HepG2 (cell line): Measurements from ENCODE around the gene C1QTNF3. TPM values are rescaled to one million over a fixed set of nuclear protein-coding genes. Genes with fewer than 3 reads are reported as not detected.

Experiments
- ATAC-seq: fragments of 200-7000 bp; cut with Tn5 transposase; 3 replicates; pipeline ENCODE4 v1.9.1; 2020; ENCODE audit warnings: mild to moderate bottlenecking, moderate library complexity
- BruUV-seq: library from RNA; stranded (reverse); fragments of 400-500 nt; replicated peaks from 2 replicates; lab custom pipeline; 2021; lab: Mats Ljungman, UMichigan
- CTCF ChIA-PET: fragments of 300-600 bp; formaldehyde crosslinking; extraction: SDS; loops from one replicate; lab custom pipeline; 2021; ENCODE audit warnings: low total read pairs, inconsistent platforms, low intra/inter-chr PET ratio; lab: Yijun Ruan, JAX
- POLR2A ChIA-PET: fragments of 350-600 bp; sonication (Branson Sonifier 250); formaldehyde crosslinking; loops from one replicate; lab custom pipeline; 2020; ENCODE audit warnings: antibody characterized with exemption, inconsistent platforms; lab: Yijun Ruan, JAX
- DNase-seq: peaks from one replicate; pipeline ENCODE4 v3.0.0-alpha.2; 2015; ENCODE audit warnings: low spot score
- FAIRE-seq: peaks from 3 replicates; lab custom pipeline; 2011; peaks lifted over from hg19 to GRCh38; lab: Jason Lieb, UNC
- H2AFZ ChIP-seq: one replicate; pipeline ENCODE4 v1.6.1; 2011; ENCODE audit warnings: low read length, inconsistent platforms
- H3K27ac ChIP-seq: fragments of 300-600 bp; 3 replicates; pipeline ENCODE4 v1.8.0; 2011; ENCODE audit warnings: mixed run types, mild to moderate bottlenecking, mixed read lengths, low read length, inconsistent platforms; ENCODE audit not compliant: insufficient read depth; ENCODE audit errors: extremely low read length
- H3K27me3 ChIP-seq, 2 experiments: fragments of 200-600 bp in 1 of 2; 2 replicates in 1 of 2; 3 replicates in 1 of 2; pipeline versions ENCODE4 v1.6.0 to v1.8.0; 2011; ENCODE audit warnings: low read length in 2 of 2, mild to moderate bottlenecking in 2 of 2, moderate library complexity in 2 of 2, inconsistent platforms in 1 of 2; ENCODE audit not compliant: insufficient read depth in 2 of 2, control insufficient read depth in 1 of 2
- H3K36me3 ChIP-seq, 2 experiments: fragments of 200-600 bp in 1 of 2; replicated peaks in 1 of 2; 2 replicates in 1 of 2; 3 replicates in 1 of 2; pipeline versions ENCODE4 v1.5.1 to v1.8.0; 2011; ENCODE audit warnings: low read length in 2 of 2, inconsistent platforms in 1 of 2; ENCODE audit not compliant: insufficient read depth in 2 of 2, control insufficient read depth in 1 of 2
- H3K4me1 ChIP-seq: 2 replicates; pipeline ENCODE4 v1.5.1; 2012; ENCODE audit warnings: low read length, inconsistent platforms; ENCODE audit not compliant: insufficient read depth
- H3K4me2 ChIP-seq: 2 replicates; pipeline ENCODE4 v1.6.0; 2011; ENCODE audit warnings: low read depth, low read length, inconsistent platforms
- H3K4me3 ChIP-seq, 3 experiments: fragments of 200-600 bp in 1 of 3; sonication (generic), shearing (Covaris generic) in 1 of 3; replicated peaks in 1 of 3; 2 replicates each; pipeline ENCODE4 v1.5.1; 2011 to 2016; ENCODE audit warnings: low read length in 3 of 3, inconsistent platforms in 2 of 3, low read depth in 2 of 3, mild to moderate bottlenecking in 2 of 3, control low read depth in 1 of 3, mixed read lengths in 1 of 3; ENCODE audit not compliant: insufficient read depth in 1 of 3
- H3K79me2 ChIP-seq: one replicate; pipeline ENCODE4 v1.6.1; 2011; ENCODE audit warnings: low read length, inconsistent platforms; ENCODE audit not compliant: insufficient read depth
- H3K9ac ChIP-seq: 2 replicates; pipeline ENCODE4 v1.6.0; 2011; ENCODE audit warnings: mild to moderate bottlenecking, low read depth, low read length, inconsistent platforms; ENCODE audit not compliant: insufficient read depth
- H3K9me3 ChIP-seq: 2 replicates; pipeline ENCODE4 v1.5.1; 2012; ENCODE audit warnings: mild to moderate bottlenecking, low read length
- H4K20me1 ChIP-seq: 2 replicates; pipeline ENCODE4 v1.6.0; 2011; ENCODE audit warnings: inconsistent platforms, mild to moderate bottlenecking, low read length, moderate library complexity; ENCODE audit not compliant: insufficient read depth
- ARID3A ChIP-seq: IDR thresholded peaks from 2 replicates; pipeline ENCODE4 v1.6.1; 2012; ENCODE audit warnings: low read depth, low read length, improper control_type of control experiment
- HES4 ChIP-seq: sonication (generic); formaldehyde crosslinking; IDR thresholded peaks from 2 replicates; pipeline ENCODE4 v1.9.0; 2021; ENCODE audit warnings: mild to moderate bottlenecking, missing genetic modification reagents, borderline replicate concordance
- MAZ ChIP-seq, 2 experiments: sonication (generic) in 1 of 2; formaldehyde crosslinking in 1 of 2; IDR thresholded peaks; 2 replicates each; pipeline versions ENCODE4 v1.5.0 to v1.6.1; 2012 to 2020; ENCODE audit warnings: low read depth in 2 of 2, mild to moderate bottlenecking in 2 of 2, borderline replicate concordance in 1 of 2, improper control_type of control experiment in 1 of 2, low read length in 1 of 2, missing genetic modification reagents in 1 of 2, moderate library complexity in 1 of 2
- MXD3 ChIP-seq: IDR thresholded peaks from 2 replicates; pipeline ENCODE4 v1.6.1; 2016; ENCODE audit warnings: mild to moderate bottlenecking, missing biosample characterization, missing genetic modification reagents
- RXRB ChIP-seq: IDR thresholded peaks from 2 replicates; pipeline ENCODE4 v1.6.1; 2016; ENCODE audit warnings: borderline replicate concordance, missing genetic modification reagents, missing compliant biosample characterization
- TBL1XR1 ChIP-seq: fragments of 150-350 bp; IDR thresholded peaks from 2 replicates; pipeline ENCODE4 v1.6.1; 2014; ENCODE audit warnings: borderline replicate concordance, low read length; ENCODE audit not compliant: partially characterized antibody
- TEAD3 ChIP-seq: optimal IDR thresholded peaks from 2 replicates; pipeline ENCODE3; 2016; ENCODE audit warnings: borderline replicate concordance
- ZNF407 ChIP-seq: sonication (generic); formaldehyde crosslinking; IDR thresholded peaks from one replicate; pipeline ENCODE4 v1.5.1; 2020; ENCODE audit warnings: mild to moderate bottlenecking, missing genetic modification reagents; ENCODE audit errors: not compliant biosample characterization
- ZNF674 ChIP-seq: sonication (generic); formaldehyde crosslinking; IDR thresholded peaks from 2 replicates; pipeline ENCODE4 v1.5.0; 2020; ENCODE audit warnings: low read depth, mild to moderate bottlenecking, missing genetic modification reagents
- ZNF737 ChIP-seq: sonication (generic); formaldehyde crosslinking; IDR thresholded peaks from 2 replicates; pipeline ENCODE4 v1.5.0; 2020; ENCODE audit warnings: missing genetic modification reagents, mild to moderate bottlenecking, borderline replicate concordance
- ZNF761 ChIP-seq: sonication (generic); formaldehyde crosslinking; conservative IDR thresholded peaks from 2 replicates; pipeline ENCODE4 v1.4.0; 2020; ENCODE audit warnings: mild to moderate bottlenecking, missing genetic modification reagents
- whole genome bisulfite sequencing: methylation state at CpG from one replicate; pipeline ENCODE4 v1.1.6; 2017; ENCODE audit warnings: low lambda C conversion rate; 5-methylcytosine and 5-hydroxymethylcytosine counted together
- in situ Hi-C: cut with HindIII; loops from 2 replicates; pipeline ENCODE4 v1.10.0; 2017; ENCODE audit warnings: low pct_unique_long_range_greater_than_20kb; ENCODE audit not compliant: extremely low pct_ligation_motif_present
- intact Hi-C: fragments of 100-400 bp; cut with micrococcal nuclease; formaldehyde crosslinking; loops from one replicate; pipeline ENCODE4 v1.10.0; 2022; ENCODE audit not compliant: unreplicated experiment
- polyA plus RNA-seq, 8 experiments: library from polyadenylated mRNA; depleted of rRNA in 3 of 8; stranded (reverse) in 7 of 8; unstranded in 1 of 8; fragments of >200 nt; fragmentation: Illumina TruSeq in 4 of 8; extraction: Trizol in 4 of 8; gene quantifications; 2 replicates each; pipeline versions ENCODE4 v1.2.1 to v1.2.3, GENCODE V29; 2011 to 2016; ENCODE audit warnings: low read depth in 4 of 8, missing spikeins in 1 of 8, mixed read lengths in 1 of 8; ENCODE audit not compliant: insufficient read depth in 1 of 8
- total RNA-seq, 5 experiments: library from RNA; depleted of rRNA; stranded (reverse); fragments of >200 nt; fragmentation: Illumina TruSeq; extraction: Trizol; gene quantifications; 2 replicates each; pipeline ENCODE4 v1.2.3, GENCODE V29; 2016; ENCODE audit warnings: low read depth in 1 of 5

The C1QTNF3 gene
- total and polyA plus RNA-seq, 2 of the 13 experiments (the other 11 are each of a cell fraction or from before 2014, with no cell fraction given), result 3.3 to 10.8 TPM

DNA sequence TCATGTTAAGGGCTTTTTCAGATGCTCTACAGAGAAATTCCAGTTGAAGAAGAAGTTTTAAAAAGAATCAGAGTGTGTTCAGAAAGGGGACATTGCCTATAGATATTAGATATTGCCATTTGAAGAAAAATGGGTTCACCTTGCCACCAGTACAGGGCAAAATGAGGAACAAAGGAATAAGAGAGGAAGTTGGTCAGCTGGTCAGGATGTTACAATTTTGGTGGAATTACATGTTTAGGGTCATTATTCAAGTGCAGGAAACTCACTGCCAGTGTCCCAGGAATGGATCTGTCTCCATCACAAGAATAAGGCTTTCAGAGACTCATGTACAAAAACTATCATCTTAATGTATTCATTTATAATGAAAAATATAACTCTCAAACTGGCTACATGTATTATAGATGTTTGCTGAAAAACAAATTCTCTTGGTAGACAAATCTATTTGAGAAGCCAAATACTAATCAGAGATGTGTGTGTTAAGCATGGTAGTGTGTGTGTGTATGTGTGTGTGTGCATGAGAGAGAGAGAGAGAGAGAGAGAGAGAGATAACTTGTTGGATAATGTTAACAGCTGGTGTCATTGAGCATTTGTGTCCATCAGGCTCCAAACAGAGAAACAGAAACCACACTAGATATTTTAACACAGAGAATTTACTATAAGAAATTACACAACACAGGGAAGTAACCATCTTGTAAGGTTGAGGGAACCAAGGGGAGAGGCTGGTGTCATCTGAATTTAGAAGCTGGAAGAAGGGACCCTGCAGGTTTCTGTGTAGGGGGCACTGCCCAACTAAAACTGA lies 5.0 kb upstream of the C1QTNF3 start (continued):
- TF ChIP-seq ZNF737 (CRISPR knock-in tag) (no peak), MXD3 (CRISPR knock-in tag) (no peak), RXRB (CRISPR knock-in tag) (no peak), ZNF674 (no peak)
- TF ChIP-seq, all 625 proteins: peak for 0

- ATAC-seq, result no peak
- H3K36me3 ChIP-seq, result peaks cover 4% of the 10 kb centered on the region in 2 experiments; a peak in 3 of 5 replicates
- CTCF ChIA-PET, result no interaction called here
Measured at GRCh38 chr5:34047143-34047542, 4.1 kb upstream of the C1QTNF3 start.

More at GRCh38 chr5:34047143-34047542, 4.1 kb upstream of the C1QTNF3 start:
- Histone ChIP-seq H3K27me3 (no peaks in the 10 kb centered on the region), H2AFZ (no peak overlapping the region), H3K27ac (no peak overlapping the region), H3K9ac (no peak overlapping the region), H3K4me2 (no peak overlapping the region), H3K4me1 (peaks cover 9% of the 10 kb centered on the region), H3K79me2 (no peaks in the 10 kb centered on the region), H3K9me3 (no peaks in the 10 kb centered on the region), H4K20me1 (no peaks in the 10 kb centered on the region), H3K4me3 (no peak overlapping the region)
- no TSS peak for BruUV-seq
- in situ Hi-C loops, result no loop called here
- POLR2A ChIA-PET, result interaction anchor here (1.2 kb wide), 1 partner anchor 39 kb away, joined by 4 read pairs; the partner anchor contains the start of gene AMACR
- TF ChIP-seq HES4 (CRISPR knock-in tag), result no peak
- TF ChIP-seq MAZ (IDR thresholded peaks at IDR 0.05; ENCODE audit: borderline replicate concordance, low read depth, low read length), result no peak
- no peak for TF ChIP-seq MAZ (CRISPR knock-in tag; IDR thresholded peaks at IDR 0.05; ENCODE audit: low read depth)
- TF ChIP-seq ZNF761, result no peak
- TF ChIP-seq ZNF407 (CRISPR knock-in tag), result no peak
- TF ChIP-seq TBL1XR1, result no peak
- no peak for TF ChIP-seq TEAD3
- TF ChIP-seq ARID3A, result no peak
- intact Hi-C loops, result no loop called here
- no peak for FAIRE-seq
- WGBS, result 76% methylated on average over 4 of the region's 4 CpGs
- DNase-seq, result no peak
